ENCODE measurements around the gene CAPS.

The CAPS gene

GRCh38 chr19:5914946-5915781 is 1.1 kb downstream of the CAPS start:
- DNase-seq: no peak

DNA sequence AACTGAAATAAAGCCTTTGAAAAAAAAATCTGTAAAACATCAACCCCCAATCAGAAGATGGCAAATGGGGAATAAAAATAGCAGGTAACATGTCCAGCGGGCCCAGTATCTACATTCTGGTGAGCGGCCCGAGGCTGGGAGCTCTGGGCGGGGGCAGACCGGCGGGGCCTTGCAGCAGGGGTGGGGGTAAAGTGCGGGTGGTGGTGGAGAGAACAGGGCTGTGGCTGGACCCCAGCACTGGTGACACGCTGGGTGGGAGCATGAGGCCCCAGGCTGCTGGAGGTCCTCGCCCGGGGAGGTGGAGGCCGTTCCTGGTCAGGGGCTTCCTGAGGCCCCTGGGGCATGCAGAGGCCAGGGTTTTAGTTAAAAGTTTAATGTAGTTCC is 1.7 kb downstream of the CAPS start:
- DNase-seq: no peak

DNA sequence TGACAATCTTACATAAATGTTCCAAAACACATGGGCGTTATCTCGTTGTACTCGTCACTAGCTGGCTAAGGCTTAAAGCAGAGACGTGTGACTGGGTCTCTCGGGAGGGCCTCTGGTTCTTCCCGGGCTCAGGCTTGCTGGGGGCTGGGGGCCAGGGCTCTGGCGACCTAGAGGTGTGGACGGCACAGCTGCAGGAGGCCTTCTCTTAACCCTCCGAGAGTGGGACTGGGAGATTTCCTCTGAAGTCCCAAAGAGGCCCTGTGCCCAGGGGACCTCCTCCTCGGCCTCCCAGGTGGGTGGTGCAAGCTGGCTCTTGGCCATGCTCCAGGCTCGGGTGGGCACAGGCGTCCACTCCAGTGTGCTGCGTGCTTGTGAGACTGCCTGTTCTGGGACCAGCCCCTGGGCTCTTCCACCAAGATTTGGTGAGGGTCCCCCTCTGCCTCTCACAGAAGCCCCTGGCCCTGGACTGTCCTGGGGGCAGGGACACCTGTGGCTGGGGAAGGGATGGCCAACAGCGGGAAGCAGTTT is 2.2 kb downstream of the CAPS start:
- DNase-seq: no peak

GRCh38 chr19:5917431-5918107 is 3.5 kb downstream of the CAPS start:
- DNase-seq: no peak

DNA sequence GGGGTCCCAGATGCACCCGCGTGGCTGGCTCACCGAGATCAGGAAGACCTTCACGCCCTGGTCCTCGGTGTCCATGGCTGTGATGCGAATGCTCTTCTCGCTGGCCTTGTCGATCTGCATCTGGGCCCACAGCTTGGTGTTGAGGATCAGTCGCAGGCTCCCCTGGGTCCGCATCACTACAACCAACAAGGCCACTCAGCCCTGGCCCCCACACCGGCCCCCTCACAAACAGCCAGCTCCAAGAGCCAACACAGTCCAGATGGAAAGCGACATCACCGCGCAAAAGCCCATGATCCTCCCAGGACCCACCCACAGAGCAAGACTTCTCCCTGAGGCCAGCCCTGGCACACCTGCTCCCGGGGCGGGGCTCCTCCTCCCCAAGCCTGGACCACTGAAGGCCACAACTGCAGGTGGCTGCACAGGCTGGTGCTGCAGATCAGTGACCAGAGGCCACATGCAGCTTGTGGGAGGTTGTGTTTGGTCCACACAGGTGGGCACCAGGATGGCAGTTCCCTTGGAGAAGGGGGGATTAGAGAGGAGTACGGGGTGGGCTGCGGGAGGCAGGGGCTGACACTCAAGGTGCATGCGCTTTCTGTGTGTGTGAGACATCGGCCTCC is 4.5 kb downstream of the CAPS start:
- no peak for DNase-seq

DNA sequence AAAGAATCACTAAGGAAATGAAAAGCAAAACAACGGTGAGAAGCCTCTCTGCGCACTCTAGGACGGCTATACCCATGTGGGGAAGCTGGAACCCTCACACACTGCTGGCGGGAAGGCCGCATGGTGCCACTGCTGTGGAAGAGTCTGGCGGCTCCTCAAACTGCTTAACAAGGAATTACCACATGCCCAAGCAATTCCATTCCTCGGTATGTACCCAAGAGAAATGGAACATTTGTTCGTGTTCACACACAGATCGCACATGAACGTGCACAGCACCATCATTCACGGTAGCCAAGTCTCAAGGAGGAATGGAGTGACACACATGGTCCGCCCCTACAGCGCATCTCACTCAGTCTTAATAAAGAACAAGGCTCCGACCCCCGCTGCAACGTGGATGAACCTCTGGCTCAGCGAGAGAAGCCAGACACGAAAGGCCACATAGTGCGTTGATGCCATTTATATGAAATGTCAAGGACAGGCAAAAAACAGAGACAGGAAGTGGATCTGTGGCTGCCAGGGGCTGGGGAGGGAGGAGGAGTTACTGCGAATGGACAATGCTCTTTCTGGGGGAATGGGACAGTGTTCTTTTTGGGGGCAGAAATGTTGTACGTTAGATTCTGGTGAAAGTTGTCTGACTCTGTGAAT is 7.6 kb downstream of the CAPS start:
- DNase-seq: no peak

DNA sequence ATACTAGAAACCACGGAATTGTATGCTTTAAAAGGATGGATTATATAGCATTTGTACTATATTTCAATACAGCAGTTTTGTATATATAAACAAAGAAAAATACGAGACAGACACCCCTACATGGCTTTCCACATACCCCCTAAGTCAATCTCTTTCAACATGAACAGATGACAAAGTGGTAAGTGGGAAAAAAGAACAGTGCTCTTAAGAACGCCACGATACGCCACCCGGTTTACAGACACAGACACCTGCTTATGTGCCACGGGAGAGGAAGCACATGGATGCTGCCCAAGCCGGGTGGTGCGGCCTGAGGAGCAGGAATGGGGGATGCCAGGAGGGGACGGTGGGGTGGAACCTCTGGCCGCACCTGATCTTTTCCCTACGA is 8.1 kb downstream of the CAPS start:
- DNase-seq: no peak

GRCh38 chr19:5923356-5923755 is 9.3 kb downstream of the CAPS start:
- DNase-seq: no peak

GRCh38 chr19:5925830-5926427 is 11.9 kb downstream of the CAPS start:
- no peak for DNase-seq

DNA sequence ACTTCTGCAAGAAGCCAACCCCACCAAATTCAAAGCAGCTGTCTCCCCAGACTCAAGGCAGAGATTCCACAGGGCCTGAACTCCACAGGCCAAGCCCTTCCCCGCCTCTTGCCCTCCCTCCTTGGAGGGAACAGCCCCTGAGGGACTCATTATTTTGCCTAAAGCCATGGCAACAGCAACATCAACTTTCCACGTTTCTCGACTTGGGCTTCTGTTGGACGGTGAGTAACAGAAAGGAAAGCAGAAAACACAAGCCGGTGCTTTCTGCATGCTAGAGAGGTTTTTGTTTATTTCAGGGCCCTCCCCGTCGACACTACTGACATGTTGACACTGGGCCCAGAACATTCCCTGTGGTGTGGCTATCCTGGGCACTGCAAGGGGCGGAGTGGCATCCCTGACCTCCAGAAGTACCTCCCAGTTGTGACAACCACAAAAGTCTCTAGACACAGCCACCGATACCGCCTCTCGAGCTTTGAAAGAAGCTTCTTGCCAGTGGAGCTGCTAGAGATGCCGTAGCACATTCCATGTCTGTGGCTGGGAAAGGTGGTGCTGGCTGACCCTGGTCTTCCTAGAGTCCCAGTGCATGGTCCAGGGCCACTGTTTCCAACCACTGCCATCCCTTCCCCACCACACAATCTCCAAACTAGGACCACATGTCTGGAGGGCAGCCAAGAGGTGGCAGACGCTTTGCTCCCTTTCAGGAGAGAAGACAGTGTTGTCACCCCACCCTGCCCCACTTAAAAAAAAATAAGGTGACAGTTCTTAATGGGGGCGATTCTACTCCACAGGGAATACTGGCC is 12.8 kb downstream of the CAPS start:
- no peak for DNase-seq

DNA sequence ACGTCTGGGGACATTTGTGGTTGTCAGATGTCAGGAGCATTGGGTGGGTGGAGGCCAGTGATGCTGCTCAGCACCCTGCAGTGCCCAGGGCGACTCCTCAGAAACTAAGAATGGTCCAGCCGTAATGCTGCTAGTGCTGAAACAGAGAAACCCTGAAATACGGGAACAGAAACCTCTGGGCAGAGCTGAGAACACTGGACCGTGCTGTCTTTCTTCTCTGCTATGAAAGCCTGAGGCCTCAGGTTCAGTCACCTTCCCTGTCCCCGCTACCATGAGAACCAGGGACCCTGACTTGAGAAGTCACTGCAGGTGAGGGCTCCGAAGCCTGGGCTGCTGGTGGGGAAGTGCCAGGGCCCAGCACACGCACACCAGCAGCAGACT is 13.4 kb downstream of the CAPS start:
- no peak for DNase-seq

DNA sequence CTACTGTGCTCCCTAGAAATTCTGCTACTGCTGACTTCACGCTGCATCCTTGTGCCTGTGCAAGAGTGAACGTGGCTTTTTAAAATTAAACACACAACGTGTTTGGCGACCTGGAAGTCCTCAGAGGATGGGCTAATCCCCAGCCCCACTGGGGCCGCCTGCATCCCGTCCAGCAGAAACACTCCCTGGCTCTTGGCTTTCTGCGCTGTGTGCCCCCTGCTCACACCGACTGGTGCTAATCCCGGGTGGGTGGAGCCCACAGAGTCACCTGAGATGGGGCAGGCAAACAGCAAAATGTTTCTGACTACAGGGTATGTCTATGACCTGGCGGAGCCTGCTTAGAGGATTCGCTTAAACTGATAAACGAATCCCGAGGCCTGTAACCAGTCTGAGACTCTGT is 15.1 kb downstream of the CAPS start:
- no peak for DNase-seq

GRCh38 chr19:5929625-5930024 is 15.6 kb downstream of the CAPS start:
- DNase-seq: no peak

DNA sequence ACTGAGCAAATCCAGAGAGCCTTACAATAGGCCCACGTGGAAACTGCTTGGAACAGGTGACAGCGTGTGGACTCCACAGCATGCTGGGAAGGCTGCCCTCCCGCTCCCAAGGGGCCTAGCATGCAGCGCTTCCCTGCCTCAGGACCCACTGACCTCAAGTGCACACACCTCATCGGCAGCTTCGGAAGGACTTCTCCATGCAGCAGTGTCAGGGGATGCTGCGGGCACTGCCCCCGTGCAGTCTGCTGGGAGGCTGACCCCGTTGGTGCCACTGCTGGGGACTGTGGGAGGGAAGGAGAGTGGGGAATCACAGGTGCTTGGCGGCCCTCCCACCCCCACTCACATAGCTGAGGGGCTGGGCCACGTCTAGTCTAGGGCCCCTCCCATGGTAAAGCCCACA is 17.2 kb downstream of the CAPS start:
- DNase-seq: no peak

DNA sequence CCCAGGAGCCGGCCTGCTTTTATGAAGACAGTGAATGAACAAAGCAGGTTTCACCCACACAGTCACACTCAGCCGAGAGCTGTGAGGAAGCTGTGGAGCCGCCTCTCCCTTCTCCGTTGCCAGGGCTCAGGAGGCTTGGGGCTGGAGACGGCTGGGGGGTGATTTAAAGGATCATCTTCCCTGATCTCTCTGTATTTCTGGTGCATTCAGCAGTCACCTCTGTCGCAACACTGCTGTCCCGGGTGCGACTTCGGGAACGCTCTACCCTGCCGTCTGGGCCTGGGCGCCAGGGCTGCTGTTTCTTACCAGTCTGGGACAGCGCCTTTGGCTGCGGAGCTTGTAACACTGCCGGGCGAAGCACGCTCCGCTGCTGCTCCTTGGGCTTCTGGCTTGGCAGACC is 18.1 kb downstream of the CAPS start:
- DNase-seq: no peak

GRCh38 chr19:5932609-5933262 is 18.7 kb downstream of the CAPS start:
- DNase-seq: no peak

DNA sequence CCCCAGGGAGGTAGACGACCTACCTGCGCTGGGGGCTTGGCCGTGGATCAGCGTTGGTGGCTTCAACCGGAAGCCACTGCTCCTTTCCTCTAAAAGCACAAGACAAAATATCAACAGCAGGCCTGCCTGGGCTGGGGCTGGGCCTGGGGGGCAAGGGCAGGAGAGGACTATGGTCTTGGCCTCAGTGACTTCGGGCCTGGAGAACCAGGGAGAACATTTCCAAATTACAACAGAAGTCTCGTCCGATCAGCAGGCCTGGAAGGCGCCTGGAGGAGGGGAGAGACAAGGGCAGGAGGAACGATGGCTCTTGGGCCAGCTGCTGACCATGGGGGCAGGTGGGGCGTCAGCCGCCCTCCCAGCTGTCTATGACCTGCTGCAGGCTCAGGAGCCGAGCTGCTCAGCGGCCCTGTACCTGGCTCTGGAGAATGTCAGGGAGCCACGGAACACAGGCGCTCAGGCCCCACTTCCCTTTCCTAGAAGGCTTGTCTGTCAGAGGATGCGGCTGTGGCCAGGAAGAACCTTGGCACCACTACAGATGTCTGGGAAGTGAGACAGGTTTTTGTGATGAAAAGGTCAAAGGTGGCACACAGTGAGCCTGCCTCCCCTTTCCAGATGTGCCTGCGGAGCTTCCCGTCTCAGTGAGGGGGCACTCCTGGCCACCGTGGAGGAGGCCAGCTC is 19.5 kb downstream of the CAPS start:
- DNase-seq: no peak

DNA sequence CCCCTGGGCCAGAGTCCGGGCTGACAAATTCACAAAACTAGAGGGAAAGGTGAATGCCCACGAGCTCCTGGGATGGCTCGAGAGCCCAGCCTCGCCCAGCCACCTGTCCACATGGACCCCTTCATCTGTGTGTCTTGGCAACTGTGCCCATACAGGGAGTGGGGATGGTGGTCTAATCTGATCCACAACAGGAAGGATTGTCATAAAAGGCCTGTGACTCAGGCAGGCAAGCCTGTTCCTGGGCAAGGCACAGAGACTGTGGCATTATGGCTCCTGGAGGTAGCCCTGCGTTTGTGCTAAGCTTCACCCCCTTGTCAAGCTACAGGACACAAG is 20.0 kb downstream of the CAPS start:
- DNase-seq: no peak

GRCh38 chr19:5934774-5935472 is 20.9 kb downstream of the CAPS start:
- no peak for DNase-seq

GRCh38 chr19:5935473-5936291 is 21.6 kb downstream of the CAPS start:
- DNase-seq: no peak
